HG02885 (cell line): ENCODE results near the gene SELENON.

Source experiments
- ATAC-seq: cut with Tn5 transposase; IDR thresholded peaks from one replicate; pipeline ENCODE4 v1.9.1; 2021; ENCODE audit warnings: mild to moderate bottlenecking; ENCODE audit not compliant: unreplicated experiment, poor library complexity

The SELENON gene

DNA sequence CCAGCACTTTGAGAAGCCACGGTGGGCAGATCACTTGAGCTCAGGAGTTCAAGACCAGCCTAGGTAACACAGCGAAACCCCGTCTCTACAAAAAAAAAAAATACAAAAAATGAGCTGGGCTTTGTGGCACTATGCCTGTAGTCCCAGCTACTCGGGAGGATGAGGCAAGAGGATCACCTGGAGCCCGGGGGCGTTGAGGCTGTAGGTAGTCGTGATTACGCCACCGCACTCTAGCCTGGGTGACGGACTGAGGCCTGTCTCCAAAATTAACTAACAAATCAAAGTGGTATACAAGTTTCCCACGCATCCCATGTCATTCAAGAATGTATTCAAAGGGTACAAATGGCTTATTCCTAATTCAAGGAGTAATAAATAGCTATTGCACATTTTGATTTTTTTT is 56.9 kb downstream of the SELENON start:
- ATAC-seq, result no peak

DNA sequence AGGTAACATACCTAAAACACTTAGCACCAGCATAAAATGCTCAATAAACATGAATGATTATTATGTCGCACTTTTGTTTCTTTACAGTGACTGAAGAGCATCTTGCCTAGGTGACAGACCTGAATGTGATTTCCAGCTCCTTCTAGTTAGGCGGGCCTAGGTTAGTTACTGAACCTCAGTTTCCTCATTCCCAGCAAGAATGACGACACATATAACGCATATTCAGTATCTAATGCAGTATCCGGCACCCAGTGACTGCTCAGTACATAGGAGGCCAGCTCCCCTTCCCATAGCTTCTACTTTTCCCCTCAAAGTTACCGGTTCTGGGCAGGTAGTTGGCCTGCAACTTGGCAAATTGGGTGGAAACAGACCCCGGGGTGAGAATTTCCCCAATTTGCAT is 58.5 kb downstream of the SELENON start:
- no peak for ATAC-seq

GRCh38 chr1:25858906-25859789 is 59.2 kb downstream of the SELENON start, which contains the start of gene AUNIP:
Gene AUNIP (minus strand): TSS chr1:25859457. CDS start chr1:25859357, 100 bp downstream.
- ATAC-seq, result peak; percentile 90

GRCh38 chr1:25861316-25862286 is 61.6 kb downstream of the SELENON start:
- no peak for ATAC-seq

DNA sequence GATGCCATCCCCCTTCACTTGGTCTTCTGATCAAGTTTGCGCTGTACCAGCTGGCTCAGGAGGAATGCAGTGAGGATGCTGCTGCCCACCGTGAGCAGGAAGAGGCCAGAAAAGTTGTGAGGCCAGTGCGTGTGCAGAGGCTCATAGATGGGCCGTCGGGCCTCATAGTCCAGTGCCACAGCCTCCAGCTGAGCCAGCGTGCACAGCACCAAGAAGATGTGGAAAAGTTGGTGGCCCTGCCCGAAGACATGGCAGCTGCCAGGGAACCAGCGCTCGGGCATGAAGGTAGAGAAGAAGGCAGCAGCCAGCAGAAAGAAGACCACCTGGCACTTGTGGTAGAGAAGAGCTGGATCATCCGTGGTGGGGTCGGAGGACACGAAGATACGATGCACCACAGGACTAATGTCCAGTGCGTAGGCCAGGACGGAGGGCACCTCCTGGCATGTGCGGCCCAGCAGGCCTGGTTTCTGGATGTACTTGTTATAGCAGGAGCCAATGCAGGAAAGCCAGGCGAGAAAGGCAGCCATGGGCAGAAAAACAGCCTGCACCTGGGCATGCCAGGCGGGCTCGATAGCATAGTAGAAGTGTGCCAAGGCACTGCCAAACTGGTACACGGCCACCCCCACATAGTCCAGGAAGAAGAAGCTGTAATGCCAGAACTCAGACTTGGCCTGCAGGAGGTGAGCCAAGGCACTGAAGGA is 62.9 kb downstream of the SELENON start:
- ATAC-seq, result no peak

DNA sequence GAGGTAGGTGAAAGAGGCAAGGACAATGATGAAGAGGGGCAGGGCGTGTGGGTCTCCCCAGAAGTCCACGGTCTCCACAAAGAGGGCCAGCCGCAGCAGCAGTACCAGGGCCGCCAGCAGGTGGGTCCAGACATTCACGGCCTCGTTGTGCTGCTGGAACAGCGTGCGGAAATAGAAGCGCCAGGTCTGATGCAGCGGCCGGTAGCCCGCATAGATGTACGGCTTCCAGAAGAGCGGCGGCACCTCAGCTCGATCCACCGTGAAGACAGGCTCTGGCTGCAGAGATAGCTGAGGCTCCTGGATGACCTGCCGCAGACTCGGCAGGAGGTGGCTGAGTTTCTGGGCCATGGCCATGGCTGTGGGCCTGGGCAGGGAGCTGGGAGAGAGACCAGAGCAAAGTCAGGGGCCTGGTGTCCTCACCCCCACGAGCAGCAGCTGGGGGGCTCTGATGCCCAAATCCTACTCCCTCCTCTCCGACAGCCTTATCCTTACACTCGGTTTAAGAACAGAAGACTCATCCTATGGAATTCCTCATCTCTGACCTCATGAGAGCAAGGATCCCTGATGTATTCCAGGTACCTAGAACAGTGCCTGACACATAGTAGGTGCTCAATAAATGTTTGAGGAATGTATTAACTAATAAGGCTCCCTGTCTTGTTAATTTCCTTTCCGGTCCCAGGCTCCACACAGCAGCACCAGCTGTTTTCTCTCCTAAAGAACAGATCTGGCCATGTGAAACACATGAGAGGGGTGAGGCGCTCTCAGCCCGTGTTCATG is 63.7 kb downstream of the SELENON start:
- ATAC-seq, result no peak

GRCh38 chr1:25864434-25864833 is 64.4 kb downstream of the SELENON start:
- no peak for ATAC-seq

DNA sequence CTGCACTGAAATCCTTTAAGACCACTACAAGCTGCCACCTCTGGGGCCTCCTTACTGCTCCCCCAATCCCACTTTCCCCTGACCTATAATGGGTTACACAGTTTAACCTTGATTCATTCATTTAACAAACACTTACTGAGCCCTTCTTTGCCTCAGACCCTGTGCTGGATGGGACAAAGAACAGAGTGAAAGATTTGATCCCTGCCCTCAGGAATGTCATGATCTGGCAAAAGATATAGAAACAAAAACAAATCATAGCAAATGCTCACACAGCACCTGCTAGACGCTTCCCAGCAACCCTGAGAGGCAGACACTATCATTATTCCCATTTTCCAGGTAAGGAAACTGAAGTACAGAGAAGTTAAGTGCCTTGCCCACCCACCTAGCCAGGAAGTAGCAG is 66.3 kb downstream of the SELENON start:
- ATAC-seq, result no peak

- ATAC-seq, result no peak
Observed at GRCh38 chr1:25867210-25867991, 67.4 kb downstream of the SELENON start.
